GM18858 (cell line): ENCODE measurements around the gene TMEM237.
"Not testable (repeated sequence)": the region's sequence is repeated elsewhere in the genome, so short reads cannot be mapped to it uniquely, and the experiment has no call there.

Experiments
- ATAC-seq: cut with Tn5 transposase; IDR thresholded peaks from one replicate; pipeline ENCODE4 v1.9.1; 2021; ENCODE audit not compliant: unreplicated experiment

The TMEM237 gene, protein sequence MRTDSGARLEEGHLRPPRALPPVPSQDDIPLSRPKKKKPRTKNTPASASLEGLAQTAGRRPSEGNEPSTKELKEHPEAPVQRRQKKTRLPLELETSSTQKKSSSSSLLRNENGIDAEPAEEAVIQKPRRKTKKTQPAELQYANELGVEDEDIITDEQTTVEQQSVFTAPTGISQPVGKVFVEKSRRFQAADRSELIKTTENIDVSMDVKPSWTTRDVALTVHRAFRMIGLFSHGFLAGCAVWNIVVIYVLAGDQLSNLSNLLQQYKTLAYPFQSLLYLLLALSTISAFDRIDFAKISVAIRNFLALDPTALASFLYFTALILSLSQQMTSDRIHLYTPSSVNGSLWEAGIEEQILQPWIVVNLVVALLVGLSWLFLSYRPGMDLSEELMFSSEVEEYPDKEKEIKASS

GRCh38 chr2:201643216-201643890 lies at the start of gene TMEM237:
TSS of gene TMEM237 (minus strand) at chr2:201643503. CDS start at chr2:201643400, 103 bp downstream.
- no peak for ATAC-seq

DNA sequence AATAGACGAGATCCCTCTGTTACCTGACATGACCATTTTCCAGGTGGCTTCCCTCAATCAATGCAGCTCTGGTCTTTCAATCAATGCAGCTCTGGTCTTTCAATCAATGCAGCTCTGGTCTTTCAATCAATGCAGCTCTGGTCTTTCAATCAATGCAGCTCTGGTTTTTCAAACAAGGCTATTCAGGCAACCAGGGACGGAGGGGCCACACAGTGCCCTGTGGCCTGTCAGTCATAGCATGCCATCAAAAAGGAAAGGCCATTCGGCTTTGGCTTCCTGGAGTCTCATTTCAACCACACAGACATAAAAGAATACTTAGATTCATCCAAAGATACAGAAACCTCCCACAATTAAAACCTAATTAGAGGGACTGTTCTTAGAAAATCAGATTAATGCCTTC lies 41.9 kb upstream of the TMEM237 start:
- ATAC-seq = no peak

- ATAC-seq = no peak
Observed at GRCh38 chr2:201680743-201681142, 37.4 kb upstream of the TMEM237 start.

DNA sequence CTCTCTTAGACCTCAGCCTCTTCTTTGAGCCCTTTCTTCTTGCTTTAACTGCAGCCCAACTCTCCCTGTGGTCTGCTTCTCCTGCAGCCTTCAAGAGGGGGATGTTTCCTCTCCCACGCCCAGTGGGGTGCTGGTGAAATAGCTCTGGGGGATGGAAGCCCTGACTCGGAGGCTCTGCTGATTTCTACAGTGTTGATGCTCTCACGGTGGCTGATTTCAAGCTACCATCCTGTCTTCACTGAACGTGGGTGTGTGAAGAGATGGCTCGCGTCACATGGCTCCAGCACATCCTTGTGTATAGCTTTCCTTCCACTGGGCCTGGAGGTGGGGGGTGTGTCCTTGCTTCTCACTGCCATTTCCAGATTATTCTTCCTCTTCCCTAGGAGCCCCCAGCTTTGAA lies 35.1 kb upstream of the TMEM237 start:
- no peak for ATAC-seq

DNA sequence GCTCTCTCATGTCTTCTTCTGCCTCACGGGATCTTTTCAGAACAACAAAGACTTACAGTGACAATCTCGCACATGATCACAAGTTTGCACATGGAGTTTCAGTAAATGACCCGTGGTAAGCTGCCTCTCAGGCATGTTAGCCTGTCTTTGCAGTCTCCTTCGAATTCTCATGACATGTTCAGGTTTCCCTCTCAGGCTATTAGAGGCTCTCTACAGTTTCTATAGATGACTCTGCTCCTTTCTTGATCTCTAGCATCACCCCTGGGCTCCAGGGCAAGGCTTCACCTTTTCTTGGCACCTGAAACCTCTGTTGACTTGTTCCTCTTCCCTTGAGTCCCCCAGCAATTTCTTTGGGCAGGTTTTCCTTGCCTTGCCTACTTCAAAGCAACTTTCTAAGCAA lies 32.2 kb upstream of the TMEM237 start:
- ATAC-seq = no peak

DNA sequence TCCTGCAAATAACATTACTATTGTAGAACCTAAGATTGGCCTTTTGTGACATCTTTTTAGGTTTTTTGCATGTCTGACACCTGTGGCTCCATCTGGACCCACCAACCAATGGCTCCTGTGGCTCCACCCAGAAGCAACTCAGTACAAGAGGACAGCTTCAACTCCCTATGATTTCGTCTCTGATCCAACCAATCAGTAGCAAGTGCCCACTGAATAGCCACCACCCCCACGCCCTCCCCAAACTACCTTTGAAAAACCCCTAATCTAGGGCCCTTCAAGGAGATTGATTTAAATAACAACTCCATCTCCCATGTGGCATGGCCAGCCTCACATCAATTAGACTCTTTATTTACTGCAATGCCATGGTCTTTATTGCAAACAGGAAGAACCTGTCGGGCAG lies 31.5 kb upstream of the TMEM237 start:
- ATAC-seq = no peak

GRCh38 chr2:201674298-201674697 lies 31.0 kb upstream of the TMEM237 start:
- no peak for ATAC-seq

DNA sequence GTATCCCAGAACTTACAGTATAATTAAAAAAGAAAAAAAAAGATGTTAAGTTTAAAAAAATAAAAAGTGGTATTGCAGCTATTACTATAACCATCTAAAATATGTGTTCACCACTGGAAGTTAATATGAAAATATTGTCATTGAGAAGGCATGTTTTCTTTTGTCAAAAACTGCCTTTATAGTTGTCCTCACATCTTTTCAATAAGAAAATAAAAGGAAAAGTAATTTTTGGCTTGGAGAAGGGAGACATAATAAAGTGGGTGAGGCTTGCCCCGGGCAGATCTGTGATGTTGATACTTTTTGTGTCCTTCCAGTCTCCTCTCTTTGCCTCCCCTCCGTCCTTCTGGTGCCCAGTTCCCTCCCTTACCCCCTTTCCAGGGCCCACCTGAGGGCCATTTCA lies 30.2 kb upstream of the TMEM237 start:
- no peak for ATAC-seq

- not testable (repeated sequence) for ATAC-seq
Observed at GRCh38 chr2:201671205-201671604, 27.9 kb upstream of the TMEM237 start.

GRCh38 chr2:201669865-201670264 lies 26.6 kb upstream of the TMEM237 start:
- ATAC-seq = no peak

DNA sequence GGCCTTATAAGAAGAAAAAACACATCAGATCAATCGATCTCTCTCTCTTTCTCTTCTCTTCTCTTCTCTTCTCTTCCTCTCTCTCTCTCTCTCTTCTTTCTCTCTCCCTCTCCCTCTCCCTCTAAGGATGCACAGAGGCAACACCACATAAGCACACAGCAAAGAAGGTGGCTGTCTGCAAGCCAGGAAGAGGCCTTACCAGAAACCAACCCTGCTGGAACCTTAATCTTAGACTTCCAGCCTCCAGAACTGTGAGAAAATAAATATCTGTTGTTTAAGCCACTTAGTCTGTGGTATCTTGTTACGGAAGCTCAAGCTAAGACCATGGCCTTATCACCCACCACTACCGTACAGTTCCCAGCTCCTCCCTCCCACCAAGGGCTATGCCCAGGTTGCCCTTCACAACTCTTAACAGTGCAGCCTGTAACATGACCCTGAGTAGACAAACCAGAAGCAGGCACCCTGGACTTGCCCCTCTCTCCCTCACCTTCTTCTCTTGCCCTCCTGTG lies 25.2 kb upstream of the TMEM237 start:
- no peak for ATAC-seq

DNA sequence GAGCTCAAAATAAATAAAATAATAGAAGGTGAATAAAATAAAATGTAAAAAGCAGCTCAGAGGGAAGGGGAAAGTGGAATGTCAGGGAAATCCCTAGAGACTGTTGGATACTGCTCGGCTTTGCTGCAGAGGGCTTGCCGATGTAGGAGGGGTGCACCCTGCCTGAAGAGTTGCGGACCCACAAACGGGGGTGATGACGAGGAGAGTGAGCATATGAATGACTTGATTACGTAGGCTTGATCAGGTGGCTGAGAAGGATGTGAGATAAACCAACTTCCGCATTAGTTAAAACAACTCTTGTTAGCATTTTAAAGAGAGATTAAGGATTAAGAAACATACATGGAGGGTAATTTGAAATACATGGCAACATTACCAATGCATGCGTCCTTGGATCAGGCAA lies 21.0 kb upstream of the TMEM237 start:
- ATAC-seq = no peak

DNA sequence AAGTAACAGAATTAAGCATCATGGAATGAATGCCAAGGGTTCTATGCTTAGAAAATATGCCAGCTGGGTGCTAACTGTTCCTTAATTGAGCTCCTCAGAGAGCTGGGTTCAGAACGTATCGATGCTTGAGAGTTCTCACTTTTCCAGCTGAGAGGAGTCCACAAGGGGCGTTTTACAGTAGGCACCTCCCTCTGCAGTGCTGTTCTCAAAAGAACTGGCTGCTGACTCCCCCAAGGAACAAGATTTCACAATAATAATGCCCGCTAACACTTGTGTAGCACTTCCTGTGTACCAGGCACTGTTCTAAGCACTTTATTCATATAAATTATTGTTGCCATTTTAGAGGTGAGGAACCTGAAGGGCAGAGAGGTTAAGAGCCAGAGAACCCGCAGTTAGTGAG lies 18.1 kb upstream of the TMEM237 start:
- no peak for ATAC-seq

DNA sequence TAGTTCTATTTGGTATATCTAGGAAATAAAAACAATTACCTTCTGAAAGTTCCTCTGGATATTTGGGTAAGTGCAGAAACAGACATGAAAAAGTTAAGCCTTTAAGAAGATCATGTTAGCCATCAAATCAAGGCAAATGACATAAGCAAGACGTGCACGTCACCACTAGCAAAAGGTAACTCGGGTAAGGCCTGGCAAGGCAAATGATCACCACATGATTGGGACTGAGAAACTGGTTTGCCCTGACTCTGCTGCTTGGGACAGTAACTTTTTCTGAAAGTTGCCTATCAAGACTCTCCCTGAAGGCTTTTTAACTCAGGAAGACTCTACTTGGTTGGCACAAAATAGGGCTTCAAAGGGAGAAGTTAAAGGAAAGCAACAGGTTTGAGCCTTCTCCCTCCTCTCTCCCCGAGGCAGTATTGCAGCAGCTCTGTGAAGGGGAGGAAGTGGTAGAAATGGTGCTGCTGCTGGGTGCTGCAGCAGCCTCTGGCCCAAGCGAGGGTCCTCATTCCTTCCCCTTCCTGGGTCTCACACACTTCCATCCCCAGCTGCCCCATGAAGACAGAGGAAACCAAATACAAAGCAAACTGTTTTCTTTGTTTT lies 17.1 kb upstream of the TMEM237 start:
- ATAC-seq = no peak

GRCh38 chr2:201656740-201657139 lies 13.4 kb upstream of the TMEM237 start:
- no peak for ATAC-seq

DNA sequence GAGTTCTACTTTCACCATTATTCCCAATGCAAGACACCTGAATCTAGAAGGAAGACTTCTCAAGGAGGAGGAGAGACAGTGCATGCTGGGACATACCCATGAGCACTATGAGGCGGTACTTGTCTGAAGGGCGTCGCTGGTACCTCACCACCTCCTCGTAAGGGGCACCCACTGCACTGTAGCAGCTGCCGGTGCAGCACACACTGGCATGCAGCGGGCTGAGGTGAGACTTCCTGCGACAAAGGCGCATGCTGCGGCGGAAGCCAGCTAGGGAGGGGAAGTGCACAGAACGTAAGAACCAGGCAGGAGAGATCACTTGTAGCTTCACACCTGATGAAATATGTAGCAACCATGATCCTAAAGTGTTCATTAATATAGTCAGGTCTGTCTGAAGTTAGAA lies 12.8 kb upstream of the TMEM237 start:
- ATAC-seq = no peak

DNA sequence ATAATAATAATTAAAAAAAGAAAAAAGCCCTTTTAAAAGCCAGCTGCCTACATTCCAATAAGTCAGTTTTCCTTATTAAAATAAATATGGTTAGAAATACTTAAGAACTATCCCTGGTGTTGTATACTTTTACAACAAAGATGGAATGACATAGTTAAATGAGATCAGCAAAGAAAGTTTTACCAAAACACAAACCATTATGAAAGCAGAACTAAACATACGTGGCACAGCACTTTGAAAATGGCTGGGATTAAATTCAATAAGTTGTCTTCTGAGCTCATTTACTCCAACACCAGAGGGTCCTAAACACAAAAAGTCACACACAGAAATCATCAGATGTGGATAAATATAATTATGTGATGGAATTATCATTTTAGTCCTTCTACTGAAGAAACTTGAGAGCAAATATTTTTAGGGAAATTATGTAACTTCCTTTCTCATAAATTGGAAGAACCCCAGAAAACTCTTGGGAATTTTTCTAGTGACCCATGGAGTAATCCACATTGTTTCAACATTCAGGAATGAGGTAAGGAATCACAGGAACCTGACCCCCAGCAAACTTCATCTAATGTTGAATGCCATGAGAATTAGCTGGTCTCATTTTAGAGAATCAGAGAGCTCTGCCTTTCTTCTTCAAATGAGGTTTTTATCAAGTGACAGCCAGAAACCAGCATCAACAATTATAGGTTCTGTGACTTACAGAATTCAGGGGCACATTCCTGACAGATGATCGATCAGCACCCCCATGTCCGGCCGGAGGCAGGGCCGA lies 11.5 kb upstream of the TMEM237 start:
- ATAC-seq = no peak

DNA sequence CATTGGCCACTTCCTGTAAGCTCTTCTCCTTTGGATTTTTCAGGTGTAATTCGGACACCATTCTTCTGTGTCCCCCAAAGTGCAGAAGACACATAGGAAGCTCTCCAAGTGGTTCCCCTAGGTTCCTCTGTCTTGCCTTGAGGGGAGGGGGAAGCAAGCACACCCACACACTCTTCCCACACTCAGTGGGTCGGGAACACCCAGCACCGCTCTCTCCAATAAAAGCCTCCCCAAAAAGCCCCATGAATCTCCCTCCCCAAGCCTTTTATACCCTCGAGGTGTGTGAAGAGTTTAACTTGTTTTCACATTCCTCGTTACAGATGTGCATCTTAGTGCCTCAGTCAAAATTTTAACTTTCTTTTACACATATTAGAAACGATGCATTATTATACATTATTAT lies 9.9 kb upstream of the TMEM237 start:
- no peak for ATAC-seq

GRCh38 chr2:201649442-201649841 lies 6.1 kb upstream of the TMEM237 start:
- ATAC-seq = no peak

DNA sequence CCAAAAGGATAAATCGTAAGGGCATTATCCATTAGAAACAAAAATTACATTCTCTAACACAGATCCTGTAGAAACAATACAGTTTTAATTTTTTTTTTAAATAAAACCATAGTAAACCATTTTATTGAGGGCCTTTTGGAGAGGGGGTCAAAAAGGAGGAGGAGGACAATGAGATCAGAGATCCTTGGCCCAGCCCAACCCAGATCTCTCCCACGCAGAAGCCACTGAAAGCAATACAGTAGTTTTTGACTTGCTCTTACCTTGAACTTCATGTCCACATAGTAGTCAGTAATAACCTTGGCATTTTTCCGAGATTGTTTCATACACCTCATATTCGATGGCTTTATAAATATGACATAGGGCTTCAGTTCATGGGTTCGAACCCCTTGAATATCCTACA lies 4.1 kb upstream of the TMEM237 start:
- no peak for ATAC-seq

DNA sequence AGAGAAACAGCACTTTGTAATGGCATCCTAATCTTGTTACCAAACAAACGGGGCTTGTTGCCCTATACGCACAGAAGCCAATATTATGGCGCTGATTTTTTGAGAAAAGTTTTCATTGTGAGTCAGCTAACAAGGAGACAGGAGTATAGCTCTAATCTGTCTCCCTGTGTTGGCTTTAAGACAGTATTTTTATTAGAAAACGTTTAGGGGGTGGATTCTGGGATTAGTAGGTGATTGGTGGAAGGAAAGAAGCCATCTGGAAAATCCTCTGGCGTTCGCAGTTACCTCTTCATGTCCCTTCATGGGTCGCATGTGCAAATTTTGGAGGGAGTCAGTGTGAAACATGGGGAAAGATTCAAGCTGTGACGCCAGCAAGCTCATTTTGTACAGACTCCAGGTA lies 698 bp upstream of the TMEM237 start:
- ATAC-seq = no peak
